Left lobe of liver (tissue), 2 donors: ENCODE results near the gene NUDT14. TPM values are rescaled to one million over a fixed set of nuclear protein-coding genes. Genes with fewer than 3 reads are reported as not detected.

Experiments
- ATAC-seq: fragments of 200-7000 bp; cut with Tn5 transposase; one replicate; pipeline ENCODE4 v1.9.1; 2020; ENCODE audit warnings: mild to moderate bottlenecking, moderate library complexity
- DNase-seq: peaks from one replicate; pipeline ENCODE4 v3.0.0-alpha.2; 2020; ENCODE audit warnings: low spot score
- total RNA-seq: library from RNA; stranded (reverse); gene quantifications from one replicate; pipeline ENCODE4 v1.2.1, GENCODE V29; 2021
- donor health status: DM: no; HTN: no; CAD: no; lungs with moderate emphysema.
- donor health status: DM: no; HTN: yes; CAD: no.

The NUDT14 gene
- total RNA-seq, 1 donor from 2014 or later, result 11.5 TPM

- ATAC-seq (no peak), DNase-seq (no peak)
These were observed 31.8 kb downstream of the NUDT14 start for GRCh38 chr14:105149146-105149781.

GRCh38 chr14:105148604-105149145, 32.4 kb downstream of the NUDT14 start:
- DNase-seq, result no peak
- no peak for ATAC-seq

- ATAC-seq (no peak), DNase-seq (no peak)
These were observed 33.2 kb downstream of the NUDT14 start for GRCh38 chr14:105147671-105148603.

- no peak for DNase-seq
- no peak for ATAC-seq
These were observed 34.0 kb downstream of the NUDT14 start for GRCh38 chr14:105146976-105147635.

GRCh38 chr14:105146181-105146975, 34.7 kb downstream of the NUDT14 start:
- no peak for ATAC-seq
- no peak for DNase-seq

- ATAC-seq, result no peak
- no peak for DNase-seq
These were observed 35.5 kb downstream of the NUDT14 start for GRCh38 chr14:105145381-105146180.

- DNase-seq (no peak), ATAC-seq (no peak)
These were observed 36.3 kb downstream of the NUDT14 start for GRCh38 chr14:105144666-105145380.

- no peak for ATAC-seq
- no peak for DNase-seq
These were observed 37.0 kb downstream of the NUDT14 start for GRCh38 chr14:105144026-105144665.

- ATAC-seq (no peak), DNase-seq (no peak)
These were observed 37.6 kb downstream of the NUDT14 start for GRCh38 chr14:105143451-105144025.

- no peak for ATAC-seq
- no peak for DNase-seq
These were observed 38.3 kb downstream of the NUDT14 start for GRCh38 chr14:105142651-105143450.

- no peak for DNase-seq
- ATAC-seq, result no peak
These were observed 39.4 kb downstream of the NUDT14 start for GRCh38 chr14:105141486-105142281.

GRCh38 chr14:105141026-105141425, 40.1 kb downstream of the NUDT14 start:
- ATAC-seq (no peak), DNase-seq (no peak)

- ATAC-seq (no peak), DNase-seq (no peak)
These were observed 40.5 kb downstream of the NUDT14 start for GRCh38 chr14:105140581-105140980.

- DNase-seq (no peak), ATAC-seq (no peak)
These were observed 41.3 kb downstream of the NUDT14 start for GRCh38 chr14:105139831-105140239.

GRCh38 chr14:105139212-105139825, 41.8 kb downstream of the NUDT14 start:
- ATAC-seq (no peak), DNase-seq (peak; percentile 18)

GRCh38 chr14:105138551-105139111, 42.5 kb downstream of the NUDT14 start:
- no peak for ATAC-seq

More at GRCh38 chr14:105138551-105139111, 42.5 kb downstream of the NUDT14 start:
- DNase-seq, result no peak
